Measurements from ENCODE around the gene MYL7. TPM values are rescaled to one million over a fixed set of nuclear protein-coding genes. Genes with fewer than 3 reads are reported as not detected.

Gene MYL7
- total and polyA plus RNA-seq, 8 donors: 0.82 to 5.5 (median 1.2) TPM; not detected in 2

DNA sequence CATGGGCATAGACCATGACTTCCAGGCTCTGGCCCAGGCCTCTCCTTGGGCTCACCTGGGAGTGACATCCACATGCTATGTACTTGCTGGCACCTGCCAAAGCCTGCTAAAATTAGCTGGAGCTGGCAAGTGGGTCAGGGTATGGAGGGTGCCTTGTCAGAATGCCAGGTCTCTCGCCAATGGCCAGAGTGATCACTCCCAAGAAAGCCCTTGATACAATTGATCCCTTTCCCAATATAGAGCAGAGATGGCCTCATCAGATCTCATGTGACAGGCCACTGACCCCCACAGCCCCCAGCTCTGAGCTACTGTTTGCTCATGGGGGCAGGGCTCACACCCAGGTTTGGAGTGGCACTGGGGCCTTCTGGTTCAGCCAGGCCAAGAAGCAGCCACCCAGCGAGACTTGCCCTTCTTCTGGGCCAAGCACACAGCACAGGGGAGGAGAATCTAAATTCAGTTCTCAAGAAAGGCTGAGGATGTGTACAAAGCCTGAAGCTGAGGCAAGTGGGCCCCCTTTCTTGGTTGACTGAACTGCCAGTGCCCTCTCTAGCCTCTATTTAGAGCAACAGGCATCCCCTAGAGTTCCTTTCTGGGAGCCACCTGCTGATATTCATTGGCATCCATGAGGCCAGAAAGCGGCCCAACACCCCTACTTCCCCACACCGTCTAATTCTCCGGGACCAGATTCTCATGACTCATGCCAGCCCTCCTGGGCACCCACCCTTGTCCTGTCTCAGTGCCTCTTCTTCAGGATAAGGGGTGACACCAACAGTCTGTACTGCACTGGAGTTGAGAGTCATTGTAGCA is 18.9 kb upstream of the MYL7 start:
- Histone ChIP-seq H3K4me3 (no peak overlapping the region), H3K36me3 (no peaks in the 10 kb centered on the region), H3K4me1 (no peaks in the 10 kb centered on the region), H3K9me3 (no peaks in the 10 kb centered on the region), H3K27ac (no peak overlapping the region), H3K27me3 (no peaks in the 10 kb centered on the region)
- ATAC-seq (peak; percentile 24), DNase-seq (no peak)
- intact Hi-C loops (cut with DNase I): no loop called here
- TF ChIP-seq, protein P1, sequence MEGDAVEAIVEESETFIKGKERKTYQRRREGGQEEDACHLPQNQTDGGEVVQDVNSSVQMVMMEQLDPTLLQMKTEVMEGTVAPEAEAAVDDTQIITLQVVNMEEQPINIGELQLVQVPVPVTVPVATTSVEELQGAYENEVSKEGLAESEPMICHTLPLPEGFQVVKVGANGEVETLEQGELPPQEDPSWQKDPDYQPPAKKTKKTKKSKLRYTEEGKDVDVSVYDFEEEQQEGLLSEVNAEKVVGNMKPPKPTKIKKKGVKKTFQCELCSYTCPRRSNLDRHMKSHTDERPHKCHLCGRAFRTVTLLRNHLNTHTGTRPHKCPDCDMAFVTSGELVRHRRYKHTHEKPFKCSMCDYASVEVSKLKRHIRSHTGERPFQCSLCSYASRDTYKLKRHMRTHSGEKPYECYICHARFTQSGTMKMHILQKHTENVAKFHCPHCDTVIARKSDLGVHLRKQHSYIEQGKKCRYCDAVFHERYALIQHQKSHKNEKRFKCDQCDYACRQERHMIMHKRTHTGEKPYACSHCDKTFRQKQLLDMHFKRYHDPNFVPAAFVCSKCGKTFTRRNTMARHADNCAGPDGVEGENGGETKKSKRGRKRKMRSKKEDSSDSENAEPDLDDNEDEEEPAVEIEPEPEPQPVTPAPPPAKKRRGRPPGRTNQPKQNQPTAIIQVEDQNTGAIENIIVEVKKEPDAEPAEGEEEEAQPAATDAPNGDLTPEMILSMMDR (IDR thresholded peaks at IDR 0.05): no peak

DNA sequence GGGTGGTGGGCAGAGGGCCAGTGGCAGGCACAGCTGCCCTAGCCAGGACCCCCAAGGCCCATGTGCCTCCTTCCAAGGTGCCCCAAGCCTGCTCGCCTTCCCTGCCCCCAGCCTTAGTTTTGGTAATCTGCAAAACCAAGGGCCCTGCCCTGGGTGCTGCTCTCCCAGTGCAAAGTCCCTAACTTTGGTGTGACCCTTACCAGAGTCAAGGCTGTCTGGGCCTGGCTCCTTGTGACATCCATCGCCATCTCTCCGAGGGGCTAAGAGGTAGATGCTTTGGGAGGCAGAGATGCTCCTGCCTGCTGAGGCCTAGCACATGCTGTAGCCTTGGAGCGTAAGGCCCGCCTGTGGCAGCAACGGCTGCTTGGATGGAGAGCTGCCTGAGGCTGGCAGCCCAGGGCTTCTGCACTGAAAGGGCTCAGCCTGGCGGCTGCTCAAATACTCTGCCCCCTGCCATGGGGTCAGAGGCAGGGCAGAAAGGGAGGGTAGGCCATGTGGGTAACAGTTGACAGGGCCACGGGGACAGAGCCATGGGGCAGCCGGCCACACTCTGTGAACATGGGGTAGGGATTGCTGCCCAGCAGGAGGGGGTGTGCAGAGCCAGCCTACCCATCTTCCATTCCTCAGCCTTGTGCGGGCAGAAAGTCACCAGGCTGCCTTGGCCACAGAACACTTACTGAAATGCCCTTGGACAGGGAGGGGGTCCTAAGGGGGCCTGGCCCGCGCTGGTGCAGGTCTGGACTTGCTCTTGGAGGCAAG is 17.9 kb upstream of the MYL7 start:
- TF ChIP-seq, protein P1 (IDR thresholded peaks at IDR 0.05): no peak
- ATAC-seq (no peak), DNase-seq (no peak)
- Histone ChIP-seq H3K36me3 (no peaks in the 10 kb centered on the region), H3K4me3 (no peak overlapping the region), H3K4me1 (no peaks in the 10 kb centered on the region), H3K27me3 (no peaks in the 10 kb centered on the region), H3K27ac (no peak overlapping the region), H3K9me3 (no peaks in the 10 kb centered on the region)
- intact Hi-C loops (cut with DNase I): no loop called here

DNA sequence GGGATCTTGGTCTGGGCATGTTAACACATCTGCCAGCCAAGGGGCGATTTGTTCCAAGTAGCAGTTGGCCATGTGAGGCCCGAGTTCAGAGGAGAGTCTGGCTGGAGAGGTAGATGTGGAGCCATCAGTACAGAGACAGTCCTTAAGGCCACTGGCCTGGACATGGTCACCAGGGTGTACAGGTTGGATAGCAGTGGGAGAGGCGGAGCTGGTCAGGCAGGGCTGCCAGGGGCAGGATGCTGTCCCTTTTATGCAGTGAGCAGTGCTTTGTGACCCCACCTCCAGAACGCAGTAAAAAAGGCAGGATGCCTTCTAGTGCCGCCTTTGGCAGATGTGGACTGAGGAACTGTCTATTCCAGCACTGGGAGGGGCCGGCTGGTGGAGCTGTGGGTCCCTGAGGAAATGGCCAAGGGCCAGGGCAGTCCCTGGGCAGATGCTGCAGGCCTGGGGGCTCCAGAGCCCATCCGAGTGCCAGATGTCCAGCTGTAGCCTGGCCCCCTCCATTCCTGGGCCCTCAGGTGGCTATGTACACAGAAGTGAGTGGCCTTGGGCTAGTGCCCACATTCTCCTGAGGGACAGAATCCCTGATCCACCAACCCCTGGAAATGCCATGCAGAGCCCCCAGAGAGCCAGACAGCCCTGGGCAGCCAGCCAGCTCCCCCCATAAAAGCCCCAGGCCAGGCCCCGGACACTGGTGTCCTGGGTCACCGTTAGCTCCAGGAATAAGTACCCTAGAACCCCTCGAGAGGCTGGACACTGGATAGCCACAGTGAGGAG is 17.2 kb upstream of the MYL7 start:
- H3K27me3 ChIP-seq: no peaks in the 10 kb centered on the region
- H3K9me3 ChIP-seq: no peaks in the 10 kb centered on the region
- intact Hi-C loops (cut with DNase I): no loop called here
- ATAC-seq (no peak), DNase-seq (peak in 1 of 4 donors; percentile 28)
- H3K36me3 ChIP-seq: no peaks in the 10 kb centered on the region
- no peak overlapping the region for H3K27ac ChIP-seq
- TF ChIP-seq, protein P1 (IDR thresholded peaks at IDR 0.05): no peak
- H3K4me1 ChIP-seq: no peaks in the 10 kb centered on the region
- no peak overlapping the region for H3K4me3 ChIP-seq

DNA sequence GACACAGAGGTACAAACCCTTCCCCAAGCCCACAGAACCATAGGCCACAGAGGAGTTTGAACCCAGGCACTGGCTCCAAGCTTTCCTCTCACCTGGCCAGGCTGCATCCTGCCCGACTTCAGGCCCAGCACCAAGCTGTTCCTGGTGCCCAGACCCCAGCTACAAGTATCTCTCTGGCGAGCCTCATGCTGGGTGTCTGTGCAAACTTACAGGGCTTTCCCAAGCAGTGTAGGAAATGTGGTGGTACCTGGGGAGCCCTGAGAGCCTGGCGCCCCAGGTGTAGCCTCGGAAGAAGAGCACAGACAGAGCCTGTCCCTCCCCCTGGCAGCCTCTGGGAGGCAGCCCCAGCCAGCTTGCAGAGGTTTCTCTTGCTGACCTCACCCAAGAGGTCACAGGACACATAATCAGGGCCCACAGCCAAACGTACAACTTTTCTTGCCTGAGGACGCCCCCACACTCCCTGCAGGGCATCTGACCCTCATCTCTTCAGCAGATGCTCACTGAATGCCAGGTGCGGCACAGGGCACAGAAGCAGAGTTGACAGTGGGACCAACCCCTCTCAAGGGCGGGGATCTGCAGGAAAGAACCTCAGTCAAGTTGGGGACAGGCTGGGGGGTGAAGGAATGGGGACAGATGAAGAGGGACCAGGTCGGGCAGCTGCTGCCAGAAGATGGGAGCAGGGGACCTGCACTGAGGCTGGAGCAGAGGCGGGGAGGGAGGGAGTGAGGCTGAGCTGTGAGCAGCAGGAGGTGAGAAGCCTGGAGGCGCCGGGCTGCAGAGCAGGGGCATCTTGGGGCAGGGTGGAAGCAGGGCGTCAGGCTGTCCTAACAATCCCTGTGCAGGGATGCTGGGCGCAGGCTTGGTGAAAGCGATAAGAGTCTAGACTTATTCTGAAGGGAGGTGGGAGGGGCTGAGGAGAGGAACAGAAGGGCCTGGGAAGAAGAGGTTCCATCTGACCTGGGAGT is 16.3 kb upstream of the MYL7 start:
- no peaks in the 10 kb centered on the region for H3K9me3 ChIP-seq
- TF ChIP-seq, protein P1 (IDR thresholded peaks at IDR 0.05): no peak
- H3K4me3 ChIP-seq: no peak overlapping the region
- DNase-seq (no peak), ATAC-seq (no peak)
- H3K36me3 ChIP-seq: no peaks in the 10 kb centered on the region
- H3K27ac ChIP-seq: no peak overlapping the region
- intact Hi-C loops (cut with DNase I): no loop called here
- no peaks in the 10 kb centered on the region for H3K27me3 ChIP-seq
- H3K4me1 ChIP-seq: no peaks in the 10 kb centered on the region
